Brain microvascular endothelial cell (primary cell): ENCODE results near the gene B3GNT9.

Experiments
- DNase-seq: peaks from one replicate; pipeline ENCODE4 v3.0.0-alpha.2; 2020
- H3K27ac ChIP-seq: fragments of 250-450 bp; sonication (Bioruptor Pico); 2 replicates; pipeline ENCODE4 v1.5.1; 2020; ENCODE audit warnings: mild to moderate bottlenecking, moderate library complexity
- H3K27me3 ChIP-seq: fragments of 250-450 bp; sonication (Bioruptor Pico); replicated peaks from 2 replicates; pipeline ENCODE4 v1.5.1; 2020; ENCODE audit warnings: mild to moderate bottlenecking
- H3K36me3 ChIP-seq: fragments of 250-450 bp; sonication (Bioruptor Pico); replicated peaks from 2 replicates; pipeline ENCODE4 v1.5.1; 2020; ENCODE audit warnings: mild to moderate bottlenecking
- H3K4me3 ChIP-seq: 2 replicates; pipeline ENCODE4 v1.5.1; 2011; ENCODE audit warnings: low read depth, mild to moderate bottlenecking, control low read depth, low read length, moderate library complexity
- CTCF ChIP-seq: IDR thresholded peaks from 2 replicates; pipeline ENCODE4 v1.5.1; 2011; ENCODE audit warnings: low read depth, mild to moderate bottlenecking, moderate library complexity, low read length, control low read depth, inconsistent platforms; ENCODE audit errors: missing control alignments
- in situ Hi-C: cut with HindIII; loops from 2 replicates; pipeline ENCODE4 v1.10.0; 2017; ENCODE audit warnings: low sequenced_read_pairs, low pct_ligation_motif_present

B3GNT9 gene

DNA sequence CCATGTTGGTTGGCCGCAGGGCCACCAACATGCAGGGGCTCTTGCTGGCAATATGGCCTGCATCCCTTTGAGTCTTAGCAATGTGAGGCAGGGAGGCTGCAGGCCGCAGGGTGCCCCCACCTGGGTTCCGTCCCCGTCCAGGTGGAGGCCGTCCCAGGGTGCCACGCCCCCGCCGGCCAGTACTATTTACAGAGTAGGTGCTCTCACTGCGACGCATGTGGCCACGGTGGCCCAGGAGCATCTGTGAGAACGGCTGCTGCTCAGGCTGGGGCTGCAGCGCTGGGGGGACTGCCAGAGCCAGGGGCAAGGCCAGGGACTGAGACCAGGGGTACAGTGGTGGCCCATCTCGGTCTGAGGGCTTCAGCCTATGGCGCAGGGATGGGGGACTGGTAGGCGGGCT lies 29.4 kb upstream of the B3GNT9 start:
- Histone ChIP-seq H3K27me3 (no peaks in the 10 kb centered on the region), H3K36me3 (no peaks in the 10 kb centered on the region), H3K27ac (no peak overlapping the region), H3K4me3 (no peak overlapping the region)
- TF ChIP-seq CTCF, result no peak
- in situ Hi-C loops, result no loop called here
- no peak for DNase-seq

DNA sequence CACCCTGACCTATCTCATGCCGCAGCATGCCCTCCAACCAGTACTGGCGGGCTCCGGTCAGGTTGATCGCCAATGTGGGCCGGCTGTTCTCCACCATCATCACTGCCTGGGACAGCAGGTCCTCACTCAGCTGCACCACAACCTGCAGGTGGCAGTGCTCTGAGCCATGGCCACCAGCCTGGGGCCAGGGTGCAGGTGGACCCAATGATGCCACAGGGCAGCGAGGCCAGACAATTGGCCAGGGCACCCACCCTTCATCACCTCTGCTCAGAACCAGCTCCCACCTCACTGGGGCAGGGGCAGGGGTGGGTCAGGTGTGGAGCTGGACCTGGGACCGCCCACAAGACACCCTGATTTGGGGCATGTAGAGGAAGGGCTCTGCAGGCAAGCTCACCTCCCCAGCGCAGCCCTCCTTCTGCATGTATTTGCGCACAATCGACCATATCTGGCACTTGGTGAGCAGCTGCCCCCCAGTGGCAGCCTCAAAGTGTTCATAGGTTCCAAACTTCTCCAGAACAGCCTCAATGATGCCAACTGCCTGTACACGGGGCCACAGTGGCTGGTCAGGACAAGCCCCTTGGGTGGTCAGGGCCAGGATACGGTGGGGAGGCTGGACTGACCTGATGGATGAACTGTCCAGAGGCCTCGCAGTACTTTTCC lies 28.8 kb upstream of the B3GNT9 start:
- Histone ChIP-seq H3K4me3 (no peak overlapping the region), H3K36me3 (no peaks in the 10 kb centered on the region), H3K27ac (no peak overlapping the region), H3K27me3 (no peaks in the 10 kb centered on the region)
- TF ChIP-seq CTCF, result peak; percentile 41
- no peak for DNase-seq
- in situ Hi-C loops, result no loop called here

GRCh38 chr16:67177743-67178699 lies 27.2 kb upstream of the B3GNT9 start:
- Histone ChIP-seq H3K4me3 (peak overlapping the region; percentile 43), H3K27me3 (no peaks in the 10 kb centered on the region), H3K36me3 (no peaks in the 10 kb centered on the region), H3K27ac (no peak overlapping the region)
- in situ Hi-C loops, result no loop called here
- peak; percentile 30 for TF ChIP-seq CTCF
- no peak for DNase-seq

GRCh38 chr16:67176662-67177061 lies 25.9 kb upstream of the B3GNT9 start:
- no peak overlapping the region for H3K4me3 ChIP-seq
- TF ChIP-seq CTCF, result no peak
- no peaks in the 10 kb centered on the region for H3K36me3 ChIP-seq
- no peaks in the 10 kb centered on the region for H3K27me3 ChIP-seq
- in situ Hi-C loops, result no loop called here
- H3K27ac ChIP-seq, result no peak overlapping the region
- DNase-seq, result no peak

GRCh38 chr16:67174706-67175231 lies 24.0 kb upstream of the B3GNT9 start:
- TF ChIP-seq CTCF, result no peak
- Histone ChIP-seq H3K27ac (no peak overlapping the region), H3K36me3 (no peaks in the 10 kb centered on the region), H3K27me3 (no peaks in the 10 kb centered on the region), H3K4me3 (peak overlapping the region; percentile 52)
- no peak for DNase-seq
- in situ Hi-C loops, result no loop called here
